Cardiac muscle cell (in vitro differentiated cells and primary cell): ENCODE results near the gene KAT5. TPM values are rescaled to one million over a fixed set of nuclear protein-coding genes. Genes with fewer than 3 reads are reported as not detected.
"Not testable (repeated sequence)": the region's sequence is repeated elsewhere in the genome, so short reads cannot be mapped to it uniquely, and the experiment has no call there.

Experiments used
- DNase-seq, 2 donors: peaks; one replicate each; pipeline versions ENCODE4 v3.0.0 to v3.0.0-alpha.2; 2010 to 2017; ENCODE audit warnings: low read depth in 1 of 2, low spot score in 1 of 2
- H3K27ac ChIP-seq: fragments of 200-600 bp; sonication (generic); 2 replicates; pipeline ENCODE4 v1.5.1; 2016
- H3K27me3 ChIP-seq: fragments of 200-600 bp; sonication (generic); 2 replicates; pipeline ENCODE4 v1.6.0; 2016; ENCODE audit warnings: control low read depth
- H3K36me3 ChIP-seq: fragments of 200-600 bp; sonication (generic); 2 replicates; pipeline ENCODE4 v1.5.1; 2016; ENCODE audit warnings: control low read depth
- H3K4me1 ChIP-seq: fragments of 200-600 bp; sonication (generic); 2 replicates; pipeline ENCODE4 v1.8.1; 2017; ENCODE audit warnings: low read depth, mild to moderate bottlenecking, mixed run types
- H3K4me3 ChIP-seq: fragments of 200-600 bp; sonication (generic); 2 replicates; pipeline ENCODE4 v1.5.1; 2016; ENCODE audit warnings: mild to moderate bottlenecking
- H3K9me3 ChIP-seq: fragments of 200-600 bp; sonication (generic); 2 replicates; pipeline ENCODE4 v1.5.1; 2017; ENCODE audit warnings: low read depth, mild to moderate bottlenecking, control low read depth
- CTCF ChIP-seq: IDR thresholded peaks from 2 replicates; pipeline ENCODE4 v1.5.1; 2012; ENCODE audit warnings: low read depth, mild to moderate bottlenecking, low read length
- polyA plus RNA-seq: library from polyadenylated mRNA; unstranded; fragments of >200 nt; fragmentation: Nextera tagmentation; extraction: Ambion mirVana; gene quantifications from 2 replicates; pipeline ENCODE4 v1.2.1, GENCODE V29; 2016
- total RNA-seq: library from RNA; depleted of rRNA; stranded (reverse); fragments of >200 nt; gene quantifications from 2 replicates; pipeline ENCODE4 v1.2.3, GENCODE V29; 2016

KAT5 gene
- total and polyA plus RNA-seq, 2 experiments from 2014 or later, result 51.4 to 63.7 TPM

- Histone ChIP-seq H3K27ac (no peak overlapping the region), H3K36me3 (peaks cover 7% of the 10 kb centered on the region), H3K27me3 (no peaks in the 10 kb centered on the region), H3K4me3 (no peak overlapping the region), H3K9me3 (no peaks in the 10 kb centered on the region), H3K4me1 (peaks cover 4% of the 10 kb centered on the region)
- no peak for DNase-seq
- TF ChIP-seq CTCF, result no peak
These were observed 10.2 kb downstream of the KAT5 start for GRCh38 chr11:65722261-65722660.

- H3K36me3 ChIP-seq, result no peaks in the 10 kb centered on the region
- no peak for DNase-seq
- H3K4me3 ChIP-seq, result no peak overlapping the region
- no peak overlapping the region for H3K27ac ChIP-seq
- H3K27me3 ChIP-seq, result no peaks in the 10 kb centered on the region
- no peaks in the 10 kb centered on the region for H3K4me1 ChIP-seq
- no peaks in the 10 kb centered on the region for H3K9me3 ChIP-seq
- TF ChIP-seq CTCF, result peak; percentile 9
These were observed 14.6 kb downstream of the KAT5 start for GRCh38 chr11:65726660-65727059.

GRCh38 chr11:65727865-65728264 is 15.8 kb downstream of the KAT5 start:
- H3K9me3 ChIP-seq, result no peaks in the 10 kb centered on the region
- no peaks in the 10 kb centered on the region for H3K36me3 ChIP-seq
- no peak for DNase-seq
- no peaks in the 10 kb centered on the region for H3K4me1 ChIP-seq
- no peak for TF ChIP-seq CTCF
- no peak overlapping the region for H3K27ac ChIP-seq
- no peaks in the 10 kb centered on the region for H3K27me3 ChIP-seq
- H3K4me3 ChIP-seq, result no peak overlapping the region

- no peak overlapping the region for H3K27ac ChIP-seq
- DNase-seq, result no peak
- no peaks in the 10 kb centered on the region for H3K36me3 ChIP-seq
- H3K4me3 ChIP-seq, result no peak overlapping the region
- no peaks in the 10 kb centered on the region for H3K9me3 ChIP-seq
- no peaks in the 10 kb centered on the region for H3K4me1 ChIP-seq
- no peaks in the 10 kb centered on the region for H3K27me3 ChIP-seq
- TF ChIP-seq CTCF, result no peak
These were observed 18.4 kb downstream of the KAT5 start for GRCh38 chr11:65730461-65730860.

- DNase-seq, H3K27ac ChIP-seq, H3K27me3 ChIP-seq, H3K4me1 ChIP-seq, H3K36me3 ChIP-seq, H3K4me3 ChIP-seq, H3K9me3 ChIP-seq: not testable (repeated sequence)
These were observed 23.1 kb downstream of the KAT5 start for GRCh38 chr11:65735111-65735510.

GRCh38 chr11:65736810-65737209 is 24.8 kb downstream of the KAT5 start:
- Histone ChIP-seq H3K27ac (no peak overlapping the region), H3K27me3 (no peaks in the 10 kb centered on the region), H3K36me3 (no peaks in the 10 kb centered on the region), H3K4me1 (no peaks in the 10 kb centered on the region), H3K4me3 (no peak overlapping the region), H3K9me3 (no peaks in the 10 kb centered on the region)
- DNase-seq, result no peak
- TF ChIP-seq CTCF, result no peak
